Measurements from ENCODE around the gene ATP8B3.

GRCh38 chr19:1817553-1818179 is 5.6 kb upstream of the ATP8B3 start:
- no peak for TF ChIP-seq EP300 (IDR thresholded peaks at IDR 0.05; ENCODE audit: borderline replicate concordance)
- TF ChIP-seq CREB1 (IDR thresholded peaks at IDR 0.05; ENCODE audit: low read depth) = no peak
- no peak for TF ChIP-seq YY1 (IDR thresholded peaks at IDR 0.05; ENCODE audit: low read depth)
- no peak for TF ChIP-seq RAD21 (IDR thresholded peaks at IDR 0.05; ENCODE audit: low read depth)
- no peak for TF ChIP-seq REST (IDR thresholded peaks at IDR 0.05; ENCODE audit: low read depth)

Measured in Ishikawa (cell line).